GM13976 (cell line): ENCODE measurements around the gene TMEM139.

Experiments
- DNase-seq: peaks from one replicate; pipeline ENCODE4 v3.0.0; 2012; ENCODE audit warnings: low spot score
- CTCF ChIP-seq: IDR thresholded peaks from 2 replicates; pipeline ENCODE4 v1.5.1; 2012; ENCODE audit warnings: borderline replicate concordance, mild to moderate bottlenecking; ENCODE audit not compliant: insufficient read depth; ENCODE audit errors: extremely low read depth, missing control alignments, control extremely low read depth
- in situ Hi-C: fragments of 300-500 bp; cut with MboI; formaldehyde crosslinking; loops from one replicate; pipeline ENCODE4 v1.12.0; 2022; ENCODE audit warnings: low sequenced_read_pairs, mixed read lengths, inconsistent platforms; ENCODE audit not compliant: unreplicated experiment

The TMEM139 gene

GRCh38 chr7:143284591-143285469 is at the start of gene TMEM139:
TSS of gene TMEM139 (plus strand) at chr7:143284958. CDS start at chr7:143285958, 1,000 bp downstream.
- in situ Hi-C loops = no loop called here
- TF ChIP-seq CTCF = no peak
- no peak for DNase-seq

GRCh38 chr7:143235561-143235960 is 49.2 kb upstream of the TMEM139 start:
- TF ChIP-seq CTCF = no peak
- DNase-seq = no peak
- in situ Hi-C loops = loop anchor here (25.0 kb wide), 1 partner anchor 177 kb away; the partner anchor contains the start of gene EPHA1

GRCh38 chr7:143236408-143236990 is 48.3 kb upstream of the TMEM139 start:
- no peak for DNase-seq
- TF ChIP-seq CTCF = no peak

GRCh38 chr7:143237366-143237765 is 47.4 kb upstream of the TMEM139 start:
- DNase-seq = no peak
- in situ Hi-C loops = loop anchor here (25.0 kb wide), 1 partner anchor 175 kb away; the partner anchor contains the start of gene EPHA1
- TF ChIP-seq CTCF = no peak

More at GRCh38 chr7:143236408-143236990, 48.3 kb upstream of the TMEM139 start:
- in situ Hi-C loops = loop anchor here (25.0 kb wide), 1 partner anchor 176 kb away; the partner anchor contains the start of gene EPHA1

GRCh38 chr7:143238289-143238980 is 46.3 kb upstream of the TMEM139 start:
- no peak for TF ChIP-seq CTCF
- in situ Hi-C loops = loop anchor here (25.0 kb wide), 1 partner anchor 174 kb away; the partner anchor contains the start of gene EPHA1
- no peak for DNase-seq

GRCh38 chr7:143239813-143240212 is 44.9 kb upstream of the TMEM139 start:
- in situ Hi-C loops = loop anchor here (25.0 kb wide), 1 partner anchor 172 kb away; the partner anchor contains the start of gene EPHA1
- no peak for DNase-seq

More at GRCh38 chr7:143239813-143240212, 44.9 kb upstream of the TMEM139 start:
- no peak for TF ChIP-seq CTCF
